ENCODE data around the gene FAM149B1. TPM values are rescaled to one million over a fixed set of nuclear protein-coding genes. Genes with fewer than 3 reads are reported as not detected.

Gene FAM149B1
- total RNA-seq, 1 donor from 2014 or later, result 16.0 TPM

DNA sequence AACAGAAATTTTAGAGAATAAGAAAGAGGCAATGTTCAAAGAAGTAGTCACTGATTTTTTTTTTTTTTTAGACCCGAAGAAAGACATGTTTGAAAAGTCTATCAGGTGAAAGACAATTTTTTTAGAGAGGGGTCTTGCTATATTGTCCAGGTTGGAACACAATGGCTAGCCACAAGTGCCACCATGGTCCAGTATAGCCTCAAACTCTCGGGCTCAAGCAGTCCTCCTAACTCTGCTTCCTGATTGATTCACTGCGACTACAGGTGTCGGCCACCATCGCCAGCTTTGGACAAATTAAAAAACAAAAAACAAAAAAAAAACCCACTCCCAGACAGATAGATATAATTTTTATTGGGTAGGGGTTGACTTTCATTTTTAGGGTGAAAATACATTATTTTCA lies 22.3 kb downstream of the FAM149B1 start:
- ChIA-PET POLR2A (no interaction called here), CTCF (no interaction called here)
- ATAC-seq (ENCODE audit: low read depth), result no peak
- intact Hi-C loops (cut with micrococcal nuclease), result no loop called here
- no peaks in the 10 kb centered on the region for H3K4me1 Mint-ChIP-seq
- no peaks in the 10 kb centered on the region for H3K9me3 Mint-ChIP-seq
- TF ChIP-seq, protein P1, sequence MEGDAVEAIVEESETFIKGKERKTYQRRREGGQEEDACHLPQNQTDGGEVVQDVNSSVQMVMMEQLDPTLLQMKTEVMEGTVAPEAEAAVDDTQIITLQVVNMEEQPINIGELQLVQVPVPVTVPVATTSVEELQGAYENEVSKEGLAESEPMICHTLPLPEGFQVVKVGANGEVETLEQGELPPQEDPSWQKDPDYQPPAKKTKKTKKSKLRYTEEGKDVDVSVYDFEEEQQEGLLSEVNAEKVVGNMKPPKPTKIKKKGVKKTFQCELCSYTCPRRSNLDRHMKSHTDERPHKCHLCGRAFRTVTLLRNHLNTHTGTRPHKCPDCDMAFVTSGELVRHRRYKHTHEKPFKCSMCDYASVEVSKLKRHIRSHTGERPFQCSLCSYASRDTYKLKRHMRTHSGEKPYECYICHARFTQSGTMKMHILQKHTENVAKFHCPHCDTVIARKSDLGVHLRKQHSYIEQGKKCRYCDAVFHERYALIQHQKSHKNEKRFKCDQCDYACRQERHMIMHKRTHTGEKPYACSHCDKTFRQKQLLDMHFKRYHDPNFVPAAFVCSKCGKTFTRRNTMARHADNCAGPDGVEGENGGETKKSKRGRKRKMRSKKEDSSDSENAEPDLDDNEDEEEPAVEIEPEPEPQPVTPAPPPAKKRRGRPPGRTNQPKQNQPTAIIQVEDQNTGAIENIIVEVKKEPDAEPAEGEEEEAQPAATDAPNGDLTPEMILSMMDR (IDR thresholded peaks at IDR 0.05), result no peak
- H3K27me3 Mint-ChIP-seq, result no peaks in the 10 kb centered on the region
- no peak overlapping the region for H3K27ac Mint-ChIP-seq
- H3K4me3 Mint-ChIP-seq, result no peak overlapping the region
- H3K36me3 Mint-ChIP-seq (ENCODE audit: low read depth), result peaks cover 14% of the 10 kb centered on the region
- DNase-seq, result no peak

DNA sequence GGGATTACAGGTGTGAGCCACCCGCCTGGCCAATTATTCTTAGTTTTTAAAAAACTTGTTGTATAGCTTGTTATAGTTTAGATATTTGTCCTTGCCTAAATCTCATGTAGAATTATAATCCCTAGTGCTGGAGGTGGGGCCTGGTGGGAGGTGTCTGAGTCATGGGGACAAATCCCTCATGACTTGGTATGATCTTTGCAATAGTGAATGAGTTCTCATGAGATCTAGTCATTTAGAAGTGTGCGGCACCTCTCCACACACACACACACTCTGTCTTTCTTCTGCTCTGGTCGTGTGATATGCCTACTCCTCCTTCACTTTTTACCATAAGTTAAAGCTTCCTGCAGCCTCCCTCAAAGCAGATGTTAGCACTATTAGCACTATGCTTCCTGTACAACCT lies 37.2 kb downstream of the FAM149B1 start:
- Mint-ChIP-seq H3K36me3 (ENCODE audit: low read depth) (peaks cover 30% of the 10 kb centered on the region), H3K4me1 (no peaks in the 10 kb centered on the region), H3K9me3 (no peaks in the 10 kb centered on the region), H3K4me3 (no peak overlapping the region), H3K27ac (no peak overlapping the region), H3K27me3 (no peaks in the 10 kb centered on the region)
- intact Hi-C loops (cut with micrococcal nuclease), result no loop called here
- TF ChIP-seq, protein P1 (IDR thresholded peaks at IDR 0.05), result no peak
- CTCF ChIA-PET, result no interaction called here
- no peak for DNase-seq
- ATAC-seq (ENCODE audit: low read depth), result no peak
- POLR2A ChIA-PET, result no interaction called here

DNA sequence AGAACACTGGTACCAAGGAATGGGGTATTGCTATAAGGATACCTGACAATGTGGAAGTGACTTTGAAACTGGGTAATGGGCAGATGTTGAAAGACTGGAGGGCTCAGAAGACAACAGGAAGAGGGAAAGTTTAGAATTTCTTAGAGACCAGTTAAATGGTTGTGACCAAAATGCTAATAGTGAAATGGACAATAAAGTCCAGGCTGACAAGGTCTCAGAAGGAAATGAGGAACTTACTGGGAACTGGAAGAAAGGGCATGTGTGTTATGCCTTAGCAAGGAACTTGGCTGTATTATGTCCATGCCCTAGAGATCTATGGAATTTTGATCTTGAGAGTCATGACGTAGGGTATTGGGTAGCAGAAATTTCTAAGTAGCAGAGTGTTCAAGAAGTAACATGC lies 38.0 kb downstream of the FAM149B1 start:
- no peaks in the 10 kb centered on the region for H3K9me3 Mint-ChIP-seq
- no peaks in the 10 kb centered on the region for H3K4me1 Mint-ChIP-seq
- no peak overlapping the region for H3K4me3 Mint-ChIP-seq
- no peak for DNase-seq
- TF ChIP-seq, protein P1 (IDR thresholded peaks at IDR 0.05), result no peak
- H3K27ac Mint-ChIP-seq, result no peak overlapping the region
- H3K27me3 Mint-ChIP-seq, result no peaks in the 10 kb centered on the region
- ChIA-PET CTCF (no interaction called here), POLR2A (no interaction called here)
- ATAC-seq (ENCODE audit: low read depth), result no peak
- intact Hi-C loops (cut with micrococcal nuclease), result no loop called here
- peaks cover 30% of the 10 kb centered on the region for H3K36me3 Mint-ChIP-seq (ENCODE audit: low read depth)

DNA sequence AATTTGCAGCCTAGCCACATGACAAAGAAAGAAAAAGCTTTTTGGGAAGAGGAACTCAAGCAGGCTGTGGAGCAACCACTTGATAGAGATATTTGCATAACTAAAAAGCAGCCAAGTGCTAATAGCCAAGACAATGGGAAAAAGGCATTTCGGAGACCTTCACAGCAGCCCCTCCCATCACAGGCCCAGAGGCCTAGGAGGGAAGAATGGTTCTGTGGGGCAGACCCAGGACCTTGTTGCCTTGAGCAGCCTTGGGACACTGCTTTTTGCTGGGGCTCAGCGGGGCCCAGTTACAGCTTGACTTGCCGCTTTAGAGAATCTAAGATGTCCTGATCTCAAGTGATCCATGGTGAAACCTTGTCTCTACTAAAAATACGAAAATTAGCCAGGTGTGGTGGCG lies 38.5 kb downstream of the FAM149B1 start:
- Mint-ChIP-seq H3K4me1 (no peaks in the 10 kb centered on the region), H3K36me3 (ENCODE audit: low read depth) (peaks cover 28% of the 10 kb centered on the region), H3K9me3 (no peaks in the 10 kb centered on the region), H3K27me3 (no peaks in the 10 kb centered on the region), H3K4me3 (no peak overlapping the region), H3K27ac (no peak overlapping the region)
- CTCF ChIA-PET, result no interaction called here
- no peak for ATAC-seq (ENCODE audit: low read depth)
- intact Hi-C loops (cut with micrococcal nuclease), result no loop called here
- POLR2A ChIA-PET, result no interaction called here
- TF ChIP-seq, protein P1 (IDR thresholded peaks at IDR 0.05), result no peak
- DNase-seq, result no peak

DNA sequence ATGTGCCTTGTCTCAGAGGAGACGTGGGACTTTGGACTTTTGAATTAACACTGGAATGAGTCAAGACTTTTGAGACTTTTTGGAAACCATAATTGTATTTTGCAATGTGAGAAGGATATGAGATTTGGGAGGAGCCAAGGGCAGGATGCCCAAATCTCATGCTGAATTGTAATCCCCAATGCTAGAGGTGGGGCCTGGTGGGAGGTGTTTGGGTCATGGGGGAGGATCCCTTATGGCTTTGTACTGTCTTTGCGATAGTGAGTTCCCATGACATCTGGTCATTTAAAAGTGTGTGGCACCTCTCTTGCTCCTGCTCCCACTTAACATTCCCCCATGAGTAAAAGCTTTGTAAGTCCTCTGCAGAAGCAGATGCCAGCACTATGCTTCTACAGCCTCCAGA lies 40.0 kb downstream of the FAM149B1 start:
- no peak for DNase-seq
- POLR2A ChIA-PET, result no interaction called here
- Mint-ChIP-seq H3K27ac (no peak overlapping the region), H3K36me3 (ENCODE audit: low read depth) (peaks cover 29% of the 10 kb centered on the region), H3K4me1 (no peaks in the 10 kb centered on the region), H3K9me3 (no peaks in the 10 kb centered on the region), H3K4me3 (no peak overlapping the region), H3K27me3 (no peaks in the 10 kb centered on the region)
- TF ChIP-seq, protein P1 (IDR thresholded peaks at IDR 0.05), result no peak
- CTCF ChIA-PET, result no interaction called here
- intact Hi-C loops (cut with micrococcal nuclease), result no loop called here
- ATAC-seq (ENCODE audit: low read depth), result no peak
